Melanocyte of skin (primary cell): ENCODE results near the gene COA7. TPM values are rescaled to one million over a fixed set of nuclear protein-coding genes. Genes with fewer than 3 reads are reported as not detected.

Experiments
- small RNA-seq, 2 donors: library from RNA; depleted of rRNA; stranded (forward); fragments of <200 nt; gene quantifications; one replicate each; pipeline ENCODE3, GENCODE V24; 2012
- total RNA-seq, 2 donors: library from RNA; depleted of rRNA; stranded (reverse); fragments of >200 nt; gene quantifications; 2 replicates each; pipeline ENCODE4 v1.2.3, GENCODE V29; 2012

COA7 gene
- 10 to 100 TPM; 15.8 to 23.6 TPM for total RNA-seq

GRCh38 chr1:52697795-52698674 lies at the start of gene COA7:
Gene COA7, minus strand, starts transcription at chr1:52698347. Its CDS starts 21 bp downstream, at chr1:52698326.

GRCh38 chr1:52726265-52727113 lies 28.3 kb upstream of the COA7 start, which contains the start of gene ZYG11B:
Gene ZYG11B, plus strand, starts transcription at chr1:52726453. Its CDS starts 201 bp downstream, at chr1:52726654.

Small RNA genes within 50 kb of the gene (small RNA-seq; reads per million reads assigned to genes)
- 0 reads per million in 2 donors for gene RN7SL62P

Other genes with a start within 250 kb of the COA7 start
- gene TUT4, start 145.3 kb downstream of the COA7 start, total RNA-seq: 10 to 100 TPM; 17.9 to 23.6 TPM
- 10 to 100 TPM; 14.8 to 17.0 TPM for gene GPX7, start 96.0 kb downstream of the COA7 start, total RNA-seq
- gene SHISAL2A, start 65.2 kb downstream of the COA7 start, total RNA-seq: not detected
- gene ZYG11B, start 28.1 kb upstream of the COA7 start, total RNA-seq: 10 to 100 TPM; 30.6 to 38.5 TPM
- gene ZYG11A, start 144.4 kb upstream of the COA7 start, total RNA-seq: 1 to 10 TPM in 1 of 2 donors, not detected in 1; 1.3 TPM
- 10 to 100 TPM; 10.7 to 25.5 TPM for gene ECHDC2, start 223.4 kb upstream of the COA7 start, total RNA-seq
- 10 to 100 TPM; 78.8 to 83.6 TPM for gene SCP2, start 228.9 kb upstream of the COA7 start, total RNA-seq